VCaP (cell line): ENCODE measurements around the gene AQP10.
"Not testable (repeated sequence)": the region's sequence is repeated elsewhere in the genome, so short reads cannot be mapped to it uniquely, and the experiment has no call there.

Experiments
- H3K27ac ChIP-seq: fragments of 450-650 bp; 2 replicates; pipeline ENCODE4 v1.5.1; 2017
- TF ChIP-seq, protein P1 (sequence below): fragments of 450-650 bp; conservative IDR thresholded peaks from 2 replicates; pipeline ENCODE4 v1.5.1; 2017; ENCODE audit warnings: mild to moderate bottlenecking, moderate library complexity

The AQP10 gene

DNA sequence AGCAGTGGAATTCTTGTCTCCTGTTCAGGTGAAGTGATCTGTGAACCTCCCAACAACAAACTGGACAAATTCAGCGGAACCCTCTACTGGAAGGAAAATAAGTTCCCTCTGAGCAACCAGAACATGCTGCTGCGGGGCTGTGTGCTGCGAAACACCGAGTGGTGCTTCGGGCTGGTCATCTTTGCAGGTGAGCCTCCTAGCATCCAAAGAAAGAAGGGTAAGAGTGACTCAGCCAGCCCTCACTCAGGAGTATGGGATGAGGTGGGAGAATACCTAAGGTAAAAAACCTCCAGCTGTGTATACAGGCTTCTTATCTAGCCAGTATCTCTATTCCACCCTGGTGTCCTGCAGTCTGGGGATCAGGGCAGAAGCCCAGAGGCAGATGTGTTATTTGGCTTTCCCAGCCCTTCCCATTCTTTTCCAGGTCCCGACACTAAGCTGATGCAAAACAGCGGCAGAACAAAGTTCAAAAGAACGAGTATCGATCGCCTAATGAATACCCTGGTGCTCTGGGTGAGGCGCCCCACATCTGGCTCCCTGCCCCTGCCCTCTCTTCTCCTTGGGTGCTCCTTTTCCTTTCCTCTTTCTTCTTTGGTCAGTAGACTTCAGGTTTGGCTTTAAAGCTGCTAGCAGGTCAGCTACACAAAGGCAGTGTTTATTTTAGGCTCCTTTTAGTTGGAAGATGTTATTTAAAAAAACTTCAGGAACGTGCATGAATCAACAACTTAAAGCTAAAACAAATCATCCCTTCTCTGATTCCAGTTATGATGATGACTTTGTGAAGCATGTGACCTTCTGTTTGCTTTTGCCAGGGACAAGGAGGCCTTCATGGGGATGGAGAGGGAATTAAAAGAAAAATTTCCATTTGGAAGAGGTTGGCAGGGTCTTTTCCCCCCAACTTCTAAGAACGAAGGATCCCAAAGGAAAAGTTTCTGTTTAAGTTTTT lies 13.5 kb downstream of the AQP10 start:
- H3K27ac ChIP-seq = peak overlapping the region; percentile 90
- TF ChIP-seq, protein P1, sequence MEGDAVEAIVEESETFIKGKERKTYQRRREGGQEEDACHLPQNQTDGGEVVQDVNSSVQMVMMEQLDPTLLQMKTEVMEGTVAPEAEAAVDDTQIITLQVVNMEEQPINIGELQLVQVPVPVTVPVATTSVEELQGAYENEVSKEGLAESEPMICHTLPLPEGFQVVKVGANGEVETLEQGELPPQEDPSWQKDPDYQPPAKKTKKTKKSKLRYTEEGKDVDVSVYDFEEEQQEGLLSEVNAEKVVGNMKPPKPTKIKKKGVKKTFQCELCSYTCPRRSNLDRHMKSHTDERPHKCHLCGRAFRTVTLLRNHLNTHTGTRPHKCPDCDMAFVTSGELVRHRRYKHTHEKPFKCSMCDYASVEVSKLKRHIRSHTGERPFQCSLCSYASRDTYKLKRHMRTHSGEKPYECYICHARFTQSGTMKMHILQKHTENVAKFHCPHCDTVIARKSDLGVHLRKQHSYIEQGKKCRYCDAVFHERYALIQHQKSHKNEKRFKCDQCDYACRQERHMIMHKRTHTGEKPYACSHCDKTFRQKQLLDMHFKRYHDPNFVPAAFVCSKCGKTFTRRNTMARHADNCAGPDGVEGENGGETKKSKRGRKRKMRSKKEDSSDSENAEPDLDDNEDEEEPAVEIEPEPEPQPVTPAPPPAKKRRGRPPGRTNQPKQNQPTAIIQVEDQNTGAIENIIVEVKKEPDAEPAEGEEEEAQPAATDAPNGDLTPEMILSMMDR = no peak

GRCh38 chr1:154335025-154335714 lies 14.3 kb downstream of the AQP10 start:
- TF ChIP-seq, protein P1 = peak; percentile 95
- peak overlapping the region; percentile 90 for H3K27ac ChIP-seq

GRCh38 chr1:154337253-154337894 lies 16.5 kb downstream of the AQP10 start:
- peak overlapping the region; percentile 10; the same call in 1 of the 2 replicates for H3K27ac ChIP-seq
- TF ChIP-seq, protein P1 = no peak

- TF ChIP-seq, protein P1 = no peak
- no peak overlapping the region for H3K27ac ChIP-seq
Observed at GRCh38 chr1:154338875-154339274, 18.0 kb downstream of the AQP10 start.

DNA sequence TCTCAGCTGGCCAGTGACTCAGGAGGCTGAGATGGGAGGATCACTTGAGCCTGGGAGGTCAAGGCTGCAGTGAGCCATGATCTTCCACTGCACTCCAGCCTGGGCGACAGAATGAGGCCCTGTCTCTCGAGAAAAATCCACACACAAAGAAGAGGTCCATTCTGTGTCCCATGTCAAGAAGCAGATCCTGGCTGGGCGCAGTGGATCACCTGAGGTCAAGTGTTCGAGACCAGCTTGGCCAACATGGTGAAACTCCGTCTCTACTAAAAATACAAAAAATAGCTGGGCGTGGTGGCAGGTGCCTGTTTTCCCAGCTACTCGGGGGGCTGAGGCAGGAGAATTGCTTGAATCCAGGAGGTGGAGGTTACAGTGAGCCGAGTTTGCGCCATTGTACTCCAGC lies 20.5 kb downstream of the AQP10 start:
- not testable (repeated sequence) for H3K27ac ChIP-seq

DNA sequence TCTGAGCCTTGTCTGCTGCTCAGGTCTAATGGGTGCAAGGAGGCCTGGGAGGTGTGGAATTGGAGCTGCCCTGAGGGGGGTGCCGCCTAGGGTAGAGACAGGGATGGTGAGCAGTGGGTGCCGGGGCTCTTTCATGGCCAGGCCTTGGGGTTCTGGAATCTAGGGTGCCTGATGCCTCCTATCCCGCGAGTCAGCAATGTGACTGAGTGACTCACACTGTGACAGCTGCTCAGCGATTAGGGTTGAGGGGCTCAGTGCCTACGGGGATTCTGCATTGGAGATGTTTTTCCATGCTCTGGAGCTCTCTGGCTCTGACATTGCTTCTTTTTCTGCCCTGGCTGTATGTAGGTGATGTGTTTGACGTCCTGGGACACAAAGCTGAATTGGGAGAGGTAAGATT lies 21.2 kb downstream of the AQP10 start:
- TF ChIP-seq, protein P1 = no peak
- H3K27ac ChIP-seq = no peak overlapping the region

DNA sequence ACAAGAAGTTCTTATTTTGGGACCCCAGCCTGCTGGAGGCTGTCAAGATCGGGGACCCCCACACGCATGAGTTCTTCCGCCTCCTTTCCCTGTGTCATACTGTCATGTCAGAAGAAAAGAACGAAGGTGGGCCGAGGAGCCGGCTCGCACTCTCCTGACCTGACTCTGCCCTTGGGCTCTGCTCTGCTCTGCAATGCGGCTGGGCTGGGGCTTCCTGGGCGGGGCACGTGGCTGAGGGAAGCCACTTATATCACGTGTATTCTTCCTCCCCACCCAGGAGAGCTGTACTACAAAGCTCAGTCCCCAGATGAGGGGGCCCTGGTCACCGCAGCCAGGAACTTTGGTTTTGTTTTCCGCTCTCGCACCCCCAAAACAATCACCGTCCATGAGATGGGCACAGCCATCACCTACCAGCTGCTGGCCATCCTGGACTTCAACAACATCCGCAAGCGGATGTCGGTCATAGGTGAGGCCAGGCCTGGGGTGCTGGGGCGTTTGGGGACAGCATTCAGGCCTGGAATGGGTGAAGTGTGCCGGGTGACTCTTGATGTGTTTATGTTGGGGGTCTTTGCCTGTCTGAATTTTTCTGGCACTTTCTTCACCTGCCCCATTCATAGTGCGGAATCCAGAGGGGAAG lies 22.1 kb downstream of the AQP10 start:
- TF ChIP-seq, protein P1 = no peak
- H3K27ac ChIP-seq = no peak overlapping the region
